ENCODE measurements around the gene INPP5D.
"Not testable (repeated sequence)": the region's sequence is repeated elsewhere in the genome, so short reads cannot be mapped to it uniquely, and the experiment has no call there.

DNA sequence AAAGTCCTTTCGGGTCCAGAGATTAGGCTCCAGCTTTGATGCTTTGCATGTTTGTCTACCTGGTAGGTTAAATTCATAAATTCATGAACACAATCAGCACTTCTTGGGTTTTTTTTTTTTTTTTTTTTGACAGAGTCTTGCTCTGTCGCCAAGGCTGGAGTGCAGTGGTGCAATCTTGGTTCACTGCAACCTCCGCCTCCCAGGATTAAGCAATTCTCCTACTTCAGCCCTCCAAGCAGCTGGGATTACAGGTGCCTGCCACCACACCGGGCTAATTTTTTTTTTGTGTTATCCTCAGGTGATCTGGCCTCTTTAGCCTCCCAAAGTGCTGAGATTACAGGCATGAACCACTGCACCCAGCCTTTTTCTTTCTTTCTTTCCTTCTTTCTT, 5.1 kb downstream of the INPP5D start:
- TF ChIP-seq POLR2AphosphoS5 (IDR thresholded peaks at IDR 0.05; ENCODE audit: low read depth, low read length); TAF1 (IDR thresholded peaks at IDR 0.05; ENCODE audit: borderline replicate concordance, low read depth, low read length); POLR2A (IDR thresholded peaks at IDR 0.05; ENCODE audit: low read depth, low read length): not testable (repeated sequence)
